HepG2 (cell line): ENCODE measurements around the gene ANO10. TPM values are rescaled to one million over a fixed set of nuclear protein-coding genes. Genes with fewer than 3 reads are reported as not detected.
A peak's percentile ranks its signal among the peaks of the same experiment; 100 is the strongest.

Experiments used
- ATRX ChIP-seq: sonication (generic); formaldehyde crosslinking; IDR thresholded peaks from 2 replicates; pipeline ENCODE4 v1.4.0; 2020; ENCODE audit warnings: missing genetic modification reagents, borderline replicate concordance
- CENPT ChIP-seq: sonication (generic); formaldehyde crosslinking; IDR thresholded peaks from 2 replicates; pipeline ENCODE4 v1.8.0; 2022; ENCODE audit warnings: low read depth, mild to moderate bottlenecking, moderate library complexity, missing genetic modification reagents
- DR1 ChIP-seq: sonication (generic); formaldehyde crosslinking; IDR thresholded peaks from 2 replicates; pipeline ENCODE4 v1.8.0; 2021; ENCODE audit warnings: mild to moderate bottlenecking, missing genetic modification reagents, inconsistent platforms
- EHMT2 ChIP-seq: fragments of 200-600 bp; sonication (generic); IDR thresholded peaks from 2 replicates; pipeline ENCODE4 v1.7.0; 2017; ENCODE audit warnings: antibody characterized with exemption, low read depth, low read length, borderline replicate concordance
- NR2F2 ChIP-seq: IDR thresholded peaks from 2 replicates; pipeline ENCODE4 v1.6.1; 2012; ENCODE audit warnings: low read depth, inconsistent platforms, borderline replicate concordance
- PLRG1 ChIP-seq: fragments of 450-650 bp; conservative IDR thresholded peaks from 2 replicates; pipeline ENCODE4 v1.6.1; 2016
- RFX1 ChIP-seq: fragments of 450-650 bp; IDR thresholded peaks from 2 replicates; pipeline ENCODE4 v1.6.1; 2017
- SCMH1 ChIP-seq: sonication (generic); formaldehyde crosslinking; IDR thresholded peaks from 2 replicates; pipeline ENCODE4 v1.9.0; 2021; ENCODE audit warnings: missing genetic modification reagents, mild to moderate bottlenecking, borderline replicate concordance
- SOX6 ChIP-seq, 2 experiments: fragments of 450-650 bp in 1 of 2; sonication (generic) in 1 of 2; formaldehyde crosslinking in 1 of 2; IDR thresholded peaks; 2 replicates each; pipeline versions ENCODE4 v1.4.0 to v1.6.1; 2017 to 2020; ENCODE audit warnings: antibody characterized with exemption in 1 of 2, mild to moderate bottlenecking in 1 of 2, missing genetic modification reagents in 1 of 2
- ZBTB21 ChIP-seq: sonication (generic); formaldehyde crosslinking; IDR thresholded peaks from 2 replicates; pipeline ENCODE4 v1.4.0; 2020; ENCODE audit warnings: missing genetic modification reagents
- ZNF101 ChIP-seq: sonication (generic); formaldehyde crosslinking; IDR thresholded peaks from 2 replicates; pipeline ENCODE4 v1.4.0; 2020; ENCODE audit warnings: mild to moderate bottlenecking, low read depth, missing genetic modification reagents, borderline replicate concordance
- ZNF20 ChIP-seq: sonication (generic); formaldehyde crosslinking; IDR thresholded peaks from 2 replicates; pipeline ENCODE4 v1.4.0; 2020; ENCODE audit warnings: mild to moderate bottlenecking, moderate library complexity, missing genetic modification reagents
- ZNF552 ChIP-seq: sonication (generic); formaldehyde crosslinking; IDR thresholded peaks from 2 replicates; pipeline ENCODE4 v1.9.0; 2022; ENCODE audit warnings: missing genetic modification reagents, mild to moderate bottlenecking, borderline replicate concordance
- ZNF747 ChIP-seq: sonication (generic); formaldehyde crosslinking; IDR thresholded peaks from 2 replicates; pipeline ENCODE4 v1.8.1; 2023; ENCODE audit warnings: missing genetic modification reagents, mild to moderate bottlenecking, borderline replicate concordance
- polyA plus RNA-seq, 8 experiments: library from polyadenylated mRNA; depleted of rRNA in 3 of 8; stranded (reverse) in 7 of 8; unstranded in 1 of 8; fragments of >200 nt; fragmentation: Illumina TruSeq in 4 of 8; extraction: Trizol in 4 of 8; gene quantifications; 2 replicates each; pipeline versions ENCODE4 v1.2.1 to v1.2.3, GENCODE V29; 2011 to 2016; ENCODE audit warnings: low read depth in 4 of 8, missing spikeins in 1 of 8, mixed read lengths in 1 of 8; ENCODE audit not compliant: insufficient read depth in 1 of 8
- total RNA-seq, 5 experiments: library from RNA; depleted of rRNA; stranded (reverse); fragments of >200 nt; fragmentation: Illumina TruSeq; extraction: Trizol; gene quantifications; 2 replicates each; pipeline ENCODE4 v1.2.3, GENCODE V29; 2016; ENCODE audit warnings: low read depth in 1 of 5
- TF ChIP-seq, protein P1 (sequence below): sonication (generic); formaldehyde crosslinking; IDR thresholded peaks from 2 replicates; pipeline ENCODE4 v1.4.0; 2020; ENCODE audit warnings: missing genetic modification reagents
- TF ChIP-seq, protein P2 (sequence below), 2 experiments: IDR thresholded peaks; 2 replicates each; pipeline ENCODE4 v1.6.1; 2011 to 2012; ENCODE audit warnings: low read length in 2 of 2, borderline replicate concordance in 1 of 2, low read depth in 1 of 2, mild to moderate bottlenecking in 1 of 2, moderate library complexity in 1 of 2
- TF ChIP-seq, protein P3 (sequence below): sonication (generic); formaldehyde crosslinking; IDR thresholded peaks from 2 replicates; pipeline ENCODE4 v1.8.1; 2023; ENCODE audit warnings: mild to moderate bottlenecking, missing genetic modification reagents
- TF ChIP-seq, protein P4 (sequence below): sonication (generic); formaldehyde crosslinking; conservative IDR thresholded peaks from 2 replicates; pipeline ENCODE4 v1.4.0; 2020; ENCODE audit warnings: mild to moderate bottlenecking, missing genetic modification reagents, moderate library complexity

ANO10 gene
- total and polyA plus RNA-seq, 2 of the 13 experiments (the other 11 are each of a cell fraction or from before 2014, with no cell fraction given): 10.4 to 13.1 TPM

DNA sequence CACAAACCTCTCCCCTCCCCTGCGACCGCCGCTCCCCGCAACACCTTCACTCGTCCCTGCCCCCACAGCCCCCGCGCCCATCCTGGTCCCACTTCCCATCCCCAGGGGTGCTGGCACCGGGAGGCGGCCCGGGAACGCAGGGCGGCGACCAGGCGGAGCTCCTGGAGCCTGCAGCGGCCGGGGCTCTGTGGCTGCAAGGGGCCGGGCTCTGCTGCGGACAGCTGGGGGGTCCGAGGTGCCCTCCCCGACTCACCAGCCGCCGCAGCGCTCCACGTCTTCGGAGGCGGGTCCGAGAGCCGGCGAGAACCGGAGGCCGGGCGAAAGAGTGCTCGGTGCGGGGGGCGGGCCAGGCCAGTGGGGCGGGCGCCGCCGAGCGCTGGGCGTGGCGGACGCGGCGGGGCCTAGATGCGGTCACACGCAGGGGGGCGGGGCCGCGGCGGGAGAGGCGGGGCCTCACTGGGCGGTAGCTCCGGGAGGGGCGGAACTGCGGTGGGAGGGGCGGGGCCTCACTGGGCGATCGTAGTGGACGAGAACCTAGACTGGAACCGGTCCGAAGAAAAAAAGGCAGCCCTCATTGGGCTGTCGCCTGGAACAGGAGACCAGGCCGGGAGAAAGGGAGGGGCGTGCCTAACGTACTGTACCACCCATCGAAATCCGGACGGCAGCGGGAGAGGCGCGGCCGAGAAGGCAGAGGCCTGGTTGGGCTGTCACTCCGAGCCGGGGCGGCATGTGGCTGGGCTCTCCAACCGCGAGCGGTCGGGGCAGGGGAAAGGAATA is at the start of gene ANO10 (continued):
- TF ChIP-seq, protein P1, sequence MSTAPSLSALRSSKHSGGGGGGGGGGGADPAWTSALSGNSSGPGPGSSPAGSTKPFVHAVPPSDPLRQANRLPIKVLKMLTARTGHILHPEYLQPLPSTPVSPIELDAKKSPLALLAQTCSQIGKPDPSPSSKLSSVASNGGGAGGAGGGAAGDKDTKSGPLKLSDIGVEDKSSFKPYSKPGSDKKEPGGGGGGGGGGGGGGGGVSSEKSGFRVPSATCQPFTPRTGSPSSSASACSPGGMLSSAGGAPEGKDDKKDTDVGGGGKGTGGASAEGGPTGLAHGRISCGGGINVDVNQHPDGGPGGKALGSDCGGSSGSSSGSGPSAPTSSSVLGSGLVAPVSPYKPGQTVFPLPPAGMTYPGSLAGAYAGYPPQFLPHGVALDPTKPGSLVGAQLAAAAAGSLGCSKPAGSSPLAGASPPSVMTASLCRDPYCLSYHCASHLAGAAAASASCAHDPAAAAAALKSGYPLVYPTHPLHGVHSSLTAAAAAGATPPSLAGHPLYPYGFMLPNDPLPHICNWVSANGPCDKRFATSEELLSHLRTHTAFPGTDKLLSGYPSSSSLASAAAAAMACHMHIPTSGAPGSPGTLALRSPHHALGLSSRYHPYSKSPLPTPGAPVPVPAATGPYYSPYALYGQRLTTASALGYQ (CRISPR knock-in tag): no peak
- TF ChIP-seq RFX1 (no peak), DR1 (CRISPR knock-in tag) (no peak; the same call in 1 of the 2 replicates), SOX6 (IDR thresholded peaks at IDR 0.05) (no peak), SOX6 (CRISPR knock-in tag; IDR thresholded peaks at IDR 0.05) (peak; percentile 28; the same call in 1 of the 2 replicates), ZNF552 (CRISPR knock-in tag) (no peak), SCMH1 (no peak), ZNF101 (CRISPR knock-in tag) (no peak), ZNF747 (CRISPR knock-in tag) (no peak; the same call in 1 of the 2 replicates), EHMT2 (no peak), ZNF20 (CRISPR knock-in tag) (no peak), ATRX (no peak), ZBTB21 (no peak), NR2F2 (no peak), PLRG1 (no peak), CENPT (CRISPR knock-in tag) (no peak)
- TF ChIP-seq, protein P2, sequence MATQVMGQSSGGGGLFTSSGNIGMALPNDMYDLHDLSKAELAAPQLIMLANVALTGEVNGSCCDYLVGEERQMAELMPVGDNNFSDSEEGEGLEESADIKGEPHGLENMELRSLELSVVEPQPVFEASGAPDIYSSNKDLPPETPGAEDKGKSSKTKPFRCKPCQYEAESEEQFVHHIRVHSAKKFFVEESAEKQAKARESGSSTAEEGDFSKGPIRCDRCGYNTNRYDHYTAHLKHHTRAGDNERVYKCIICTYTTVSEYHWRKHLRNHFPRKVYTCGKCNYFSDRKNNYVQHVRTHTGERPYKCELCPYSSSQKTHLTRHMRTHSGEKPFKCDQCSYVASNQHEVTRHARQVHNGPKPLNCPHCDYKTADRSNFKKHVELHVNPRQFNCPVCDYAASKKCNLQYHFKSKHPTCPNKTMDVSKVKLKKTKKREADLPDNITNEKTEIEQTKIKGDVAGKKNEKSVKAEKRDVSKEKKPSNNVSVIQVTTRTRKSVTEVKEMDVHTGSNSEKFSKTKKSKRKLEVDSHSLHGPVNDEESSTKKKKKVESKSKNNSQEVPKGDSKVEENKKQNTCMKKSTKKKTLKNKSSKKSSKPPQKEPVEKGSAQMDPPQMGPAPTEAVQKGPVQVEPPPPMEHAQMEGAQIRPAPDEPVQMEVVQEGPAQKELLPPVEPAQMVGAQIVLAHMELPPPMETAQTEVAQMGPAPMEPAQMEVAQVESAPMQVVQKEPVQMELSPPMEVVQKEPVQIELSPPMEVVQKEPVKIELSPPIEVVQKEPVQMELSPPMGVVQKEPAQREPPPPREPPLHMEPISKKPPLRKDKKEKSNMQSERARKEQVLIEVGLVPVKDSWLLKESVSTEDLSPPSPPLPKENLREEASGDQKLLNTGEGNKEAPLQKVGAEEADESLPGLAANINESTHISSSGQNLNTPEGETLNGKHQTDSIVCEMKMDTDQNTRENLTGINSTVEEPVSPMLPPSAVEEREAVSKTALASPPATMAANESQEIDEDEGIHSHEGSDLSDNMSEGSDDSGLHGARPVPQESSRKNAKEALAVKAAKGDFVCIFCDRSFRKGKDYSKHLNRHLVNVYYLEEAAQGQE (IDR thresholded peaks at IDR 0.05; ENCODE audit: borderline replicate concordance in 1 of 2, low read depth in 1 of 2, low read length in 2 of 2): no peak
- TF ChIP-seq, protein P3, sequence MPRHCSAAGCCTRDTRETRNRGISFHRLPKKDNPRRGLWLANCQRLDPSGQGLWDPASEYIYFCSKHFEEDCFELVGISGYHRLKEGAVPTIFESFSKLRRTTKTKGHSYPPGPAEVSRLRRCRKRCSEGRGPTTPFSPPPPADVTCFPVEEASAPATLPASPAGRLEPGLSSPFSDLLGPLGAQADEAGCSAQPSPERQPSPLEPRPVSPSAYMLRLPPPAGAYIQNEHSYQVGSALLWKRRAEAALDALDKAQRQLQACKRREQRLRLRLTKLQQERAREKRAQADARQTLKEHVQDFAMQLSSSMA: no peak
- TF ChIP-seq, protein P4, sequence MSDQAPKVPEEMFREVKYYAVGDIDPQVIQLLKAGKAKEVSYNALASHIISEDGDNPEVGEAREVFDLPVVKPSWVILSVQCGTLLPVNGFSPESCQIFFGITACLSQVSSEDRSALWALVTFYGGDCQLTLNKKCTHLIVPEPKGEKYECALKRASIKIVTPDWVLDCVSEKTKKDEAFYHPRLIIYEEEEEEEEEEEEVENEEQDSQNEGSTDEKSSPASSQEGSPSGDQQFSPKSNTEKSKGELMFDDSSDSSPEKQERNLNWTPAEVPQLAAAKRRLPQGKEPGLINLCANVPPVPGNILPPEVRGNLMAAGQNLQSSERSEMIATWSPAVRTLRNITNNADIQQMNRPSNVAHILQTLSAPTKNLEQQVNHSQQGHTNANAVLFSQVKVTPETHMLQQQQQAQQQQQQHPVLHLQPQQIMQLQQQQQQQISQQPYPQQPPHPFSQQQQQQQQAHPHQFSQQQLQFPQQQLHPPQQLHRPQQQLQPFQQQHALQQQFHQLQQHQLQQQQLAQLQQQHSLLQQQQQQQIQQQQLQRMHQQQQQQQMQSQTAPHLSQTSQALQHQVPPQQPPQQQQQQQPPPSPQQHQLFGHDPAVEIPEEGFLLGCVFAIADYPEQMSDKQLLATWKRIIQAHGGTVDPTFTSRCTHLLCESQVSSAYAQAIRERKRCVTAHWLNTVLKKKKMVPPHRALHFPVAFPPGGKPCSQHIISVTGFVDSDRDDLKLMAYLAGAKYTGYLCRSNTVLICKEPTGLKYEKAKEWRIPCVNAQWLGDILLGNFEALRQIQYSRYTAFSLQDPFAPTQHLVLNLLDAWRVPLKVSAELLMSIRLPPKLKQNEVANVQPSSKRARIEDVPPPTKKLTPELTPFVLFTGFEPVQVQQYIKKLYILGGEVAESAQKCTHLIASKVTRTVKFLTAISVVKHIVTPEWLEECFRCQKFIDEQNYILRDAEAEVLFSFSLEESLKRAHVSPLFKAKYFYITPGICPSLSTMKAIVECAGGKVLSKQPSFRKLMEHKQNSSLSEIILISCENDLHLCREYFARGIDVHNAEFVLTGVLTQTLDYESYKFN (CRISPR knock-in tag): no peak
